GM18909 (cell line): ENCODE data around the gene THBS1.

ENCODE experiments used
- ATAC-seq: cut with Tn5 transposase; IDR thresholded peaks from one replicate; pipeline ENCODE4 v1.9.1; 2021; ENCODE audit warnings: mild to moderate bottlenecking; ENCODE audit not compliant: unreplicated experiment, poor library complexity

THBS1 gene

GRCh38 chr15:39627451-39628143 lies 46.7 kb downstream of the THBS1 start:
- no peak for ATAC-seq

GRCh38 chr15:39628144-39628508 lies 47.2 kb downstream of the THBS1 start:
- ATAC-seq, result no peak

GRCh38 chr15:39628546-39629257 lies 47.8 kb downstream of the THBS1 start:
- ATAC-seq, result no peak

GRCh38 chr15:39629371-39629770 lies 48.5 kb downstream of the THBS1 start:
- no peak for ATAC-seq

GRCh38 chr15:39629906-39630305 lies 49.0 kb downstream of the THBS1 start:
- no peak for ATAC-seq

- ATAC-seq, result no peak
Measured at GRCh38 chr15:39631357-39631756, 50.5 kb downstream of the THBS1 start.

GRCh38 chr15:39638041-39638440 lies 57.2 kb downstream of the THBS1 start:
- ATAC-seq, result no peak

- ATAC-seq, result no peak
Measured at GRCh38 chr15:39639037-39639436, 58.2 kb downstream of the THBS1 start.

GRCh38 chr15:39640665-39641064 lies 59.8 kb downstream of the THBS1 start:
- no peak for ATAC-seq

- ATAC-seq, result no peak
Measured at GRCh38 chr15:39641191-39641889, 60.5 kb downstream of the THBS1 start.

- no peak for ATAC-seq
Measured at GRCh38 chr15:39642011-39642640, 61.2 kb downstream of the THBS1 start.

GRCh38 chr15:39643727-39644126 lies 62.8 kb downstream of the THBS1 start:
- ATAC-seq, result no peak

GRCh38 chr15:39644136-39644535 lies 63.3 kb downstream of the THBS1 start:
- no peak for ATAC-seq

GRCh38 chr15:39645138-39645975 lies 64.5 kb downstream of the THBS1 start:
- no peak for ATAC-seq

- no peak for ATAC-seq
Measured at GRCh38 chr15:39645976-39646257, 65.0 kb downstream of the THBS1 start.

GRCh38 chr15:39646425-39646824 lies 65.5 kb downstream of the THBS1 start:
- no peak for ATAC-seq
